A673 (cell line): ENCODE measurements around the gene TRPM3. TPM values are rescaled to one million over a fixed set of nuclear protein-coding genes. Genes with fewer than 3 reads are reported as not detected.

ENCODE experiments used
- BruUV-seq: library from RNA; stranded (reverse); fragments of 400-500 nt; replicated peaks from 2 replicates; lab custom pipeline; 2021; lab: Mats Ljungman, UMichigan
- CTCF ChIA-PET: fragments of 300-600 bp; sonication (Branson Sonifier 250); formaldehyde crosslinking; loops from one replicate; lab custom pipeline; 2022; ENCODE audit warnings: antibody characterized with exemption; lab: Charles Lee
- POLR2A ChIA-PET: fragments of 300-600 bp; sonication (Branson Sonifier 250); formaldehyde crosslinking; loops from one replicate; lab custom pipeline; 2022; ENCODE audit warnings: antibody characterized with exemption; ENCODE audit not compliant: low non-redundant PET; lab: Charles Lee
- DNase-seq: peaks from one replicate; pipeline ENCODE4 v3.0.0-alpha.2; 2015; ENCODE audit warnings: low spot score
- H3K27ac ChIP-seq: fragments of 200-600 bp; sonication (generic); 2 replicates; pipeline ENCODE4 v1.5.1; 2016; ENCODE audit warnings: mixed run types, low read depth, mild to moderate bottlenecking, mixed read lengths, antibody characterized with exemption, low read length; ENCODE audit not compliant: poor library complexity, severe bottlenecking
- H3K27me3 ChIP-seq: fragments of 200-600 bp; sonication (generic); replicated peaks from 2 replicates; pipeline ENCODE4 v1.6.1; 2017; ENCODE audit warnings: mixed run types, low read depth, mild to moderate bottlenecking, mixed read lengths, antibody characterized with exemption, low read length; ENCODE audit not compliant: insufficient read depth, poor library complexity
- H3K36me3 ChIP-seq: fragments of 200-600 bp; sonication (generic); 2 replicates; pipeline ENCODE4 v1.6.1; 2016; ENCODE audit warnings: mixed run types, mild to moderate bottlenecking, mixed read lengths, antibody characterized with exemption, low read length; ENCODE audit not compliant: insufficient read depth, poor library complexity, severe bottlenecking
- H3K4me1 ChIP-seq: fragments of 200-600 bp; sonication (generic); 2 replicates; pipeline ENCODE4 v1.6.1; 2017; ENCODE audit warnings: mixed run types, mild to moderate bottlenecking, mixed read lengths, antibody characterized with exemption, low read length; ENCODE audit not compliant: insufficient read depth, poor library complexity, severe bottlenecking
- H3K4me3 ChIP-seq: fragments of 200-600 bp; sonication (generic); 2 replicates; pipeline ENCODE4 v1.5.1; 2016; ENCODE audit warnings: low read depth, mixed run types, mild to moderate bottlenecking, mixed read lengths, low read length; ENCODE audit not compliant: poor library complexity, severe bottlenecking
- H3K9me3 ChIP-seq: fragments of 200-600 bp; sonication (generic); 2 replicates; pipeline ENCODE4 v1.6.1; 2016; ENCODE audit warnings: mixed run types, low read depth, mild to moderate bottlenecking, mixed read lengths, antibody characterized with exemption, low read length; ENCODE audit not compliant: poor library complexity, severe bottlenecking
- EZH2 ChIP-seq: fragments of 200-600 bp; sonication (generic); IDR thresholded peaks from 2 replicates; pipeline ENCODE4 v1.6.1; 2017; ENCODE audit warnings: borderline replicate concordance, low read depth, mild to moderate bottlenecking, mixed read lengths, antibody characterized with exemption, low read length; ENCODE audit not compliant: poor library complexity, severe bottlenecking
- intact Hi-C: fragments of 100-400 bp; cut with micrococcal nuclease; formaldehyde crosslinking; loops from one replicate; pipeline ENCODE4 v1.10.0; 2022; ENCODE audit not compliant: unreplicated experiment
- total RNA-seq: library from RNA; stranded (reverse); gene quantifications from 2 replicates; pipeline ENCODE4 v1.2.3, GENCODE V29; 2021
- TF ChIP-seq, protein P1 (sequence below): fragments of 300-800, 200-600 bp; sonication (generic); conservative IDR thresholded peaks from 2 replicates; pipeline ENCODE4 v1.5.1; 2017; ENCODE audit warnings: low read depth, mild to moderate bottlenecking, antibody characterized with exemption, low read length, moderate library complexity, mixed read lengths

Gene TRPM3
- total RNA-seq, 1 experiment from 2014 or later, result not detected

DNA sequence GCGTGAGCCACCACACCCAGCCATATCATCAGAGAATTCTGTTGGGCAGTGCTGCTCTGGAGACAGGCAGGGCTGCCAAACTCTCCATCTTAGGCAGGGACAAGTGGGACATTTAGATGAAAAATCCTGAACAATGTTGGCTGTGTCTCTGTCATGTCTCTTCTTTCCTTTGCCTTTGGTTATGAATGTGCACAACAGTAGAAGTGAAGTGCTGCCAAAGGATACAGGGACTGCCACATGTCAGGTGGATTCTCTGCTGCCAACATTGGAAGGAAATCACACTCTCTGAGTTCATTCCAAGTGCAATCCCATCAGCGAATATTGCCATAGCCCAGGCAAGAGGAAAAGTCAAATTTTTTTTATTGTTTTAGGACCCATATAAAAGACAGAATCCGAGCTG, 348.8 kb downstream of the TRPM3 start:
- H3K4me3 ChIP-seq, result no peak overlapping the region
- no TSS peak for BruUV-seq
- H3K36me3 ChIP-seq, result no peaks in the 10 kb centered on the region
- H3K27me3 ChIP-seq, result no peaks in the 10 kb centered on the region
- TF ChIP-seq EZH2, result no peak
- TF ChIP-seq, protein P1, sequence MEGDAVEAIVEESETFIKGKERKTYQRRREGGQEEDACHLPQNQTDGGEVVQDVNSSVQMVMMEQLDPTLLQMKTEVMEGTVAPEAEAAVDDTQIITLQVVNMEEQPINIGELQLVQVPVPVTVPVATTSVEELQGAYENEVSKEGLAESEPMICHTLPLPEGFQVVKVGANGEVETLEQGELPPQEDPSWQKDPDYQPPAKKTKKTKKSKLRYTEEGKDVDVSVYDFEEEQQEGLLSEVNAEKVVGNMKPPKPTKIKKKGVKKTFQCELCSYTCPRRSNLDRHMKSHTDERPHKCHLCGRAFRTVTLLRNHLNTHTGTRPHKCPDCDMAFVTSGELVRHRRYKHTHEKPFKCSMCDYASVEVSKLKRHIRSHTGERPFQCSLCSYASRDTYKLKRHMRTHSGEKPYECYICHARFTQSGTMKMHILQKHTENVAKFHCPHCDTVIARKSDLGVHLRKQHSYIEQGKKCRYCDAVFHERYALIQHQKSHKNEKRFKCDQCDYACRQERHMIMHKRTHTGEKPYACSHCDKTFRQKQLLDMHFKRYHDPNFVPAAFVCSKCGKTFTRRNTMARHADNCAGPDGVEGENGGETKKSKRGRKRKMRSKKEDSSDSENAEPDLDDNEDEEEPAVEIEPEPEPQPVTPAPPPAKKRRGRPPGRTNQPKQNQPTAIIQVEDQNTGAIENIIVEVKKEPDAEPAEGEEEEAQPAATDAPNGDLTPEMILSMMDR, result no peak
- CTCF ChIA-PET, result no interaction called here
- H3K9me3 ChIP-seq, result no peaks in the 10 kb centered on the region
- H3K27ac ChIP-seq, result no peak overlapping the region
- no peaks in the 10 kb centered on the region for H3K4me1 ChIP-seq
- POLR2A ChIA-PET, result no interaction called here
- no peak for DNase-seq
- intact Hi-C loops, result no loop called here

DNA sequence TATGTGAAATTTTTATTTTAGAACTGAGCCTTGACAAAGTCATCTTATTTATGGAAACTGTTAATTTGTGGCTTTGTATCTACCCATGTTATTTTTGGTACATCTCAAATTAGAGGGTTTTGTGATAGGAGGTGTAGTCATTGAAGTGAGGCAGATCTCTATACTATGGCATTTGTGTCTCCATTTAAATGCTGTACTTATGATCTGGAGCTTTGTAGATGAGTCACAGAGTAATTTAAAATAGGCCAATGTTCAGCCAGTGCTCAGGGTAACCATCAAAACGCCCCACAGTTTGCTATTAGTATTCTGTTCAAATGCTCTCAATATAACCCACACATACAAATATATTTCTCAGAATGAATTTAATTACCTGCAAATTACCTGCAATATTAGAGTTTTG, 355.5 kb downstream of the TRPM3 start:
- Histone ChIP-seq H3K4me1 (no peaks in the 10 kb centered on the region), H3K27ac (no peak overlapping the region), H3K27me3 (no peaks in the 10 kb centered on the region), H3K4me3 (no peak overlapping the region), H3K36me3 (no peaks in the 10 kb centered on the region), H3K9me3 (no peaks in the 10 kb centered on the region)
- ChIA-PET POLR2A (no interaction called here), CTCF (no interaction called here)
- no peak for TF ChIP-seq EZH2
- TF ChIP-seq, protein P1, result no peak
- BruUV-seq, result no TSS peak
- intact Hi-C loops, result no loop called here
- no peak for DNase-seq

DNA sequence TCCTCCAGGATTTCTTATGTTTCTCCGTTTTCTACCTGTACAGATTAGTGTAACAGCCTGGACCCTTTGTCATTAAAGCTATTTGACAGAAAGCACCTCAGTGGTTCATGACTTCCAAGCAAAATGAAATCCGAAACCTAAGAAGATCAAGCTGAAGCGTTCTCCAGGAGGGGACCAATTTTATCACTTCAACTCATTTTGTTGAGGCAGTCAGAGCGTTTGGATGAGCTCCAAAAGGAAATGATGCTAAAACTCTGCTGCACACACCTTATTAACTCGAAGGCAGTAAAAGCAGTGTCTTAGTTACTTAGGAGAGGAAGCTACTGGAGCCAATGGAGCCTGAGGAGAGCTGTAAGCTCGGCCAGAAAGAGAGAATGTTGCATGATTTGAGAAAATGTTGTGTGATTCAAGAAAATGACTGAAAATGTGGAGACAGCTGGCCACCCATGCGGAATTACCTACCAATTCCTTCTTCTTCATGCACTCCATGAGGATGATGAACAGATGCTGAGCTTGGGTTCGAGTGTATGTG, 360.2 kb downstream of the TRPM3 start:
- CTCF ChIA-PET, result no interaction called here
- Histone ChIP-seq H3K4me3 (no peak overlapping the region), H3K4me1 (no peaks in the 10 kb centered on the region), H3K27ac (no peak overlapping the region), H3K36me3 (no peaks in the 10 kb centered on the region), H3K9me3 (no peaks in the 10 kb centered on the region), H3K27me3 (no peaks in the 10 kb centered on the region)
- DNase-seq, result peak; percentile 27
- no TSS peak for BruUV-seq
- POLR2A ChIA-PET, result no interaction called here
- no peak for TF ChIP-seq EZH2
- TF ChIP-seq, protein P1, result no peak
- intact Hi-C loops, result no loop called here
